Measurements from ENCODE around the gene KIFAP3.

DNA sequence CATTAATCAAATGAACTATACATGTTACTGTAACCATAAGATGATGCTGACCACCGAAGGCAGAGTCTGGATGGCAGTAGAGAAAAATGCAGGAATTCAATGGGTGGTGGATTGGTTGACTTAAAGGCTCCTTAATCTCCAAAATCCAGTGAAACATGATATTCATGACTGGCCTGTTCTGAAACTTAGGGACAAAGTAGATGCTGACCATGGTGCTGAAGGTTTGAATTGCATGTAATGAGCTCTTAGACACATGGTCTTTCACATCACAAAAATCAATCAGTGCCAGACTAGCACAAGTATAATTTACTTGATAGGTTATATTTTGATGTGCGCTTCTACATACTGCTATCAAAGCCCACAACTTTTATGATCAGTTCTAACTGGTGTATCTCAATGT, 40.4 kb upstream of the KIFAP3 start:
- TF ChIP-seq, protein P1, sequence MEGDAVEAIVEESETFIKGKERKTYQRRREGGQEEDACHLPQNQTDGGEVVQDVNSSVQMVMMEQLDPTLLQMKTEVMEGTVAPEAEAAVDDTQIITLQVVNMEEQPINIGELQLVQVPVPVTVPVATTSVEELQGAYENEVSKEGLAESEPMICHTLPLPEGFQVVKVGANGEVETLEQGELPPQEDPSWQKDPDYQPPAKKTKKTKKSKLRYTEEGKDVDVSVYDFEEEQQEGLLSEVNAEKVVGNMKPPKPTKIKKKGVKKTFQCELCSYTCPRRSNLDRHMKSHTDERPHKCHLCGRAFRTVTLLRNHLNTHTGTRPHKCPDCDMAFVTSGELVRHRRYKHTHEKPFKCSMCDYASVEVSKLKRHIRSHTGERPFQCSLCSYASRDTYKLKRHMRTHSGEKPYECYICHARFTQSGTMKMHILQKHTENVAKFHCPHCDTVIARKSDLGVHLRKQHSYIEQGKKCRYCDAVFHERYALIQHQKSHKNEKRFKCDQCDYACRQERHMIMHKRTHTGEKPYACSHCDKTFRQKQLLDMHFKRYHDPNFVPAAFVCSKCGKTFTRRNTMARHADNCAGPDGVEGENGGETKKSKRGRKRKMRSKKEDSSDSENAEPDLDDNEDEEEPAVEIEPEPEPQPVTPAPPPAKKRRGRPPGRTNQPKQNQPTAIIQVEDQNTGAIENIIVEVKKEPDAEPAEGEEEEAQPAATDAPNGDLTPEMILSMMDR (IDR thresholded peaks at IDR 0.05; ENCODE audit: control extremely low read depth in 1 of 3, insufficient read depth in 1 of 3, low read depth in 1 of 3, low read length in 3 of 3) = no peak
- TF ChIP-seq PHF8 (conservative IDR thresholded peaks at IDR 0.05; ENCODE audit: low read depth, low read length) = no peak
- TF ChIP-seq GTF2F1 (IDR thresholded peaks at IDR 0.05; ENCODE audit: borderline replicate concordance, low read depth, low read length) = no peak
- no peak for TF ChIP-seq TAF1 (IDR thresholded peaks at IDR 0.05; ENCODE audit: low read depth, low read length)

Measured in H1 (cell line).